GM18508 (cell line): ENCODE data around the gene PTPDC1.
"Not testable (repeated sequence)": the region's sequence is repeated elsewhere in the genome, so short reads cannot be mapped to it uniquely, and the experiment has no call there.

Source experiments
- ATAC-seq: cut with Tn5 transposase; IDR thresholded peaks from one replicate; pipeline ENCODE4 v1.9.1; 2021; ENCODE audit warnings: moderate number of reproducible peaks; ENCODE audit not compliant: insufficient read depth, unreplicated experiment

PTPDC1 gene

GRCh38 chr9:94086486-94087345 is 2.5 kb downstream of the PTPDC1 start:
- no peak for ATAC-seq

- ATAC-seq: not testable (repeated sequence)
Measured at GRCh38 chr9:94094219-94095145, 10.2 kb downstream of the PTPDC1 start.

- no peak for ATAC-seq
Measured at GRCh38 chr9:94096819-94097577, 12.7 kb downstream of the PTPDC1 start.

- ATAC-seq: no peak
Measured at GRCh38 chr9:94097788-94098414, 13.6 kb downstream of the PTPDC1 start.

- no peak for ATAC-seq
Measured at GRCh38 chr9:94100152-94100879, 16.1 kb downstream of the PTPDC1 start.

- no peak for ATAC-seq
Measured at GRCh38 chr9:94101162-94101853, 17.0 kb downstream of the PTPDC1 start.

GRCh38 chr9:94108584-94108983 is 24.3 kb downstream of the PTPDC1 start:
- no peak for ATAC-seq

GRCh38 chr9:94110821-94111252 is 26.6 kb downstream of the PTPDC1 start:
- no peak for ATAC-seq

- no peak for ATAC-seq
Measured at GRCh38 chr9:94111446-94111845, 27.2 kb downstream of the PTPDC1 start.

- no peak for ATAC-seq
Measured at GRCh38 chr9:94112716-94113465, 28.6 kb downstream of the PTPDC1 start.

GRCh38 chr9:94120088-94120487 is 35.8 kb downstream of the PTPDC1 start:
- not testable (repeated sequence) for ATAC-seq

GRCh38 chr9:94120854-94121376 is 36.7 kb downstream of the PTPDC1 start:
- ATAC-seq: no peak

GRCh38 chr9:94126844-94127243 is 42.6 kb downstream of the PTPDC1 start:
- ATAC-seq: no peak

GRCh38 chr9:94127806-94128205 is 43.5 kb downstream of the PTPDC1 start:
- no peak for ATAC-seq

GRCh38 chr9:94128580-94128979 is 44.3 kb downstream of the PTPDC1 start:
- ATAC-seq: no peak

- no peak for ATAC-seq
Measured at GRCh38 chr9:94134629-94135028, 50.4 kb downstream of the PTPDC1 start.

GRCh38 chr9:94135222-94135621 is 51.0 kb downstream of the PTPDC1 start:
- no peak for ATAC-seq
